ENCODE results near the gene LPP.
"Not testable (repeated sequence)": the region's sequence is repeated elsewhere in the genome, so short reads cannot be mapped to it uniquely, and the experiment has no call there.

Gene LPP

DNA sequence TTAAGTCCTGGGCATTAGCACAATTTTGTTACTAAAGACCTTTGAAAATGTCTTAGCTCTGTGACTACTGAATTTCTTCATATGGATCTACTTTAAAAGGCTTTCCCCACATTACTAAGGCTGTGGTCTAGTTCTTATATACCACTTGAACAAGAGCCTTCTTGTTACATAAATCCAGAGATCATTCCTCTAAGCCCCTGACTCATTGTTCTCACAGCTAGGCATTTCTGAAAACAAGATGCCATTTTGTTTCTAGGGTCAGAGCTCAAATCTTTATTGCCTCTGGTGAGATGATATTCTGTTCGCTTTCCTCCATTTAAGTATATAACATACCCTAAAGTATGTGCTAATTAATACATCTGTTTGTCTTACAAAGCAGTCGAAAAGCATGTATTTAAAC lies 29.8 kb upstream of the LPP start:
- no peak overlapping the region for H3K4me3 ChIP-seq (ENCODE audit: low read depth, low read length)
- no peak overlapping the region for H3K9ac ChIP-seq (ENCODE audit: low read depth, low read length)
- H3K27me3 ChIP-seq (ENCODE audit: control insufficient read depth, insufficient read depth, low read length): no peaks in the 10 kb centered on the region
- no peaks in the 10 kb centered on the region for H3K36me3 ChIP-seq (ENCODE audit: control insufficient read depth, insufficient read depth, low read length)
- H3K4me1 ChIP-seq (ENCODE audit: control insufficient read depth, insufficient read depth, low read length): peaks cover 19% of the 10 kb centered on the region
- H3K9me3 ChIP-seq (ENCODE audit: control insufficient read depth, insufficient read depth, low read length): no peaks in the 10 kb centered on the region
- H3K27ac ChIP-seq (ENCODE audit: low read depth, low read length): no peak overlapping the region

DNA sequence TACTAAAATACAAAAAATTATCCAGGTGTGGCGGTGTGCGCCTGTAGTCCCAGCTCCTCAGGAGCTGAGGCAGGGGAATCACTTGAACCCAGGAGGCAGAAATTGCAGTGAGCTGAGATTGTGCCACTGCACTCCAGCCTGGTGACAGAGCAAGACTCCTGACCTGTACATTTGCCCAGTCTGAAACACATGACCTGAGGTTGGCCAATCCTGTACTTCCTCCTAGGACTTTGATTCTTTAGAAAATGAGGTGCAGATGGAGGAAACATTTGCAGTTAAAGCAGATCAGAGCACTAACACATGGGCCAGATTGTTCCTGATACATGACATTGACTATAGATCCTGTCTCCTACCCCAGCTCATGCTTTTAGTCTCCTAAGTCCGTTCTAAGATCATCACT lies 28.9 kb upstream of the LPP start:
- no peaks in the 10 kb centered on the region for H3K36me3 ChIP-seq (ENCODE audit: control insufficient read depth, insufficient read depth, low read length)
- no peaks in the 10 kb centered on the region for H3K9me3 ChIP-seq (ENCODE audit: control insufficient read depth, insufficient read depth, low read length)
- H3K4me3 ChIP-seq (ENCODE audit: low read depth, low read length): no peak overlapping the region
- no peak overlapping the region for H3K27ac ChIP-seq (ENCODE audit: low read depth, low read length)
- H3K27me3 ChIP-seq (ENCODE audit: control insufficient read depth, insufficient read depth, low read length): no peaks in the 10 kb centered on the region
- H3K9ac ChIP-seq (ENCODE audit: low read depth, low read length): no peak overlapping the region
- peaks cover 11% of the 10 kb centered on the region for H3K4me1 ChIP-seq (ENCODE audit: control insufficient read depth, insufficient read depth, low read length)

GRCh38 chr3:188126276-188126675 lies 27.7 kb upstream of the LPP start:
- Histone ChIP-seq H3K4me1 (ENCODE audit: control insufficient read depth, insufficient read depth, low read length) (no peaks in the 10 kb centered on the region; the same call in 1 of the 2 replicates), H3K9me3 (ENCODE audit: control insufficient read depth, insufficient read depth, low read length) (no peaks in the 10 kb centered on the region), H3K27me3 (ENCODE audit: control insufficient read depth, insufficient read depth, low read length) (no peaks in the 10 kb centered on the region), H3K9ac (ENCODE audit: low read depth, low read length) (no peak overlapping the region), H3K36me3 (ENCODE audit: control insufficient read depth, insufficient read depth, low read length) (no peaks in the 10 kb centered on the region), H3K4me3 (ENCODE audit: low read depth, low read length) (no peak overlapping the region), H3K27ac (ENCODE audit: low read depth, low read length) (no peak overlapping the region)

GRCh38 chr3:188126934-188127333 lies 27.0 kb upstream of the LPP start:
- H3K9me3 ChIP-seq (ENCODE audit: control insufficient read depth, insufficient read depth, low read length): no peaks in the 10 kb centered on the region
- H3K4me3 ChIP-seq (ENCODE audit: low read depth, low read length): no peak overlapping the region
- H3K4me1 ChIP-seq (ENCODE audit: control insufficient read depth, insufficient read depth, low read length): no peaks in the 10 kb centered on the region; the same call in 1 of the 2 replicates
- H3K27me3 ChIP-seq (ENCODE audit: control insufficient read depth, insufficient read depth, low read length): no peaks in the 10 kb centered on the region
- H3K36me3 ChIP-seq (ENCODE audit: control insufficient read depth, insufficient read depth, low read length): no peaks in the 10 kb centered on the region
- H3K9ac ChIP-seq (ENCODE audit: low read depth, low read length): no peak overlapping the region
- no peak overlapping the region for H3K27ac ChIP-seq (ENCODE audit: low read depth, low read length)

DNA sequence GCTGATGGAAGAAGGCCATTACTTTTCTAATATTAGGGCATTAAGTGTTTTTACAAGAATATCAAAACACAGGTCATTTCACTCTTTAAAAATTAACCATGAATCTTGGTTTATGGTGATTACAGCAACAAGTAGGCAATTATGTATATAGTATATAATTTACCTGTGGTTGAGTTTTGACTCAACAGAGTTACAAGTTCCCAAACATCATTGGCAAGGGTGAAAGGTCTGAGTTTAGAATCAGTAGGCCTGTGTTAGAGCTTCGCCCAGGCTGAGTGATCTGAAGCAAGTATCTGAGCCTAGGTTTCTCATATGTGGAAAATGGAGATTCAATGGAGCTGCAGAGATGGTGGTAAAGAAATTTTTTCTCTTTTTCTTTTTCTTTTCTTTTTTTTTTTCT lies 25.1 kb upstream of the LPP start:
- Histone ChIP-seq H3K27me3 (ENCODE audit: control insufficient read depth, insufficient read depth, low read length) (no peaks in the 10 kb centered on the region), H3K9ac (ENCODE audit: low read depth, low read length) (no peak overlapping the region), H3K4me3 (ENCODE audit: low read depth, low read length) (no peak overlapping the region), H3K9me3 (ENCODE audit: control insufficient read depth, insufficient read depth, low read length) (no peaks in the 10 kb centered on the region), H3K4me1 (ENCODE audit: control insufficient read depth, insufficient read depth, low read length) (no peaks in the 10 kb centered on the region; the same call in 1 of the 2 replicates), H3K27ac (ENCODE audit: low read depth, low read length) (no peak overlapping the region), H3K36me3 (ENCODE audit: control insufficient read depth, insufficient read depth, low read length) (no peaks in the 10 kb centered on the region)

DNA sequence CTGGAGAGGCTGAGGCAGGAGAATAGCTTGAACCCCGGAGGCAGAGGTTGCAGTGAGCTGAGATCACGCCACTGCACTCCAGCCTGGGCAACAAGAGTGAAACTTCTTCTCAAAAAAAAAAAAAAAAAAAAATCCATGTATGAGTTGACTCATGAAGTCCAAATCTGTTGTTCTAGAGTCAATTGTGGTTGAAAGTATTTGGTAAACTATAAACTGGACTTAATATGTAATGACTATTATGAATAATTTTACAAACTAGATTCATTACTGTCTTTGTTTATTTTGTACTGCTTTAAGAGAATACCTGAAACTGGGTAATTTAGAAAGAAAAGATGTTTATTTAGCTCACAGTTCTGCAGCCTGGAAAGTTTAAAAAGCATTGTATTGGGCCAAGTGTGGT lies 22.9 kb upstream of the LPP start:
- H3K36me3 ChIP-seq (ENCODE audit: control insufficient read depth, insufficient read depth, low read length); H3K27ac ChIP-seq (ENCODE audit: low read depth, low read length): not testable (repeated sequence)

GRCh38 chr3:188133219-188133618 lies 20.7 kb upstream of the LPP start:
- Histone ChIP-seq H3K27me3 (ENCODE audit: control insufficient read depth, insufficient read depth, low read length) (no peaks in the 10 kb centered on the region), H3K9me3 (ENCODE audit: control insufficient read depth, insufficient read depth, low read length) (no peaks in the 10 kb centered on the region), H3K4me1 (ENCODE audit: control insufficient read depth, insufficient read depth, low read length) (no peaks in the 10 kb centered on the region), H3K9ac (ENCODE audit: low read depth, low read length) (no peak overlapping the region), H3K4me3 (ENCODE audit: low read depth, low read length) (no peak overlapping the region), H3K36me3 (ENCODE audit: control insufficient read depth, insufficient read depth, low read length) (no peaks in the 10 kb centered on the region), H3K27ac (ENCODE audit: low read depth, low read length) (no peak overlapping the region)

More for the DNA sequence above, 22.9 kb upstream of the LPP start:
- not testable (repeated sequence) for H3K4me3 ChIP-seq (ENCODE audit: low read depth, low read length); H3K9me3 ChIP-seq (ENCODE audit: control insufficient read depth, insufficient read depth, low read length); H3K4me1 ChIP-seq (ENCODE audit: control insufficient read depth, insufficient read depth, low read length); H3K27me3 ChIP-seq (ENCODE audit: control insufficient read depth, insufficient read depth, low read length); H3K9ac ChIP-seq (ENCODE audit: low read depth, low read length)

DNA sequence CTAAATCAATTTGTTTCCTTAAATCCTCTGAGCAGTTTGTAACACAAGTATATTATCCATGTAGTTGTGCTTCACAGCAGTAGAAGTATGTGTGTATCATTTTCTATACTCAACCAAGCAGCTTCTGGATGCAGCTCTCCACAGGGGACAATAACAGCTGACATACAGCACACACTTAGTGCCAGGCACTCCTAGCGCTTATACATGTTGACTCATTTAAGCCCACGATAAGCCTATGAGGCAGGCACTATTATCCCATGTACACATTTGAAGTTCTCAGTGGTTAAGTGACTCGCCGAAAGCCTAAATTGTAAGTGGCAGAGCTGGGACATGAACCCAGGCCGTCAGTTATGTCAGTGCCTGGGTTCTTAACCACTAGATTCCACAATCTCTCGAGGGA lies 20.3 kb upstream of the LPP start:
- no peaks in the 10 kb centered on the region for H3K9me3 ChIP-seq (ENCODE audit: control insufficient read depth, insufficient read depth, low read length)
- H3K27me3 ChIP-seq (ENCODE audit: control insufficient read depth, insufficient read depth, low read length): no peaks in the 10 kb centered on the region
- H3K36me3 ChIP-seq (ENCODE audit: control insufficient read depth, insufficient read depth, low read length): no peaks in the 10 kb centered on the region
- no peak overlapping the region for H3K27ac ChIP-seq (ENCODE audit: low read depth, low read length)
- H3K9ac ChIP-seq (ENCODE audit: low read depth, low read length): no peak overlapping the region
- H3K4me3 ChIP-seq (ENCODE audit: low read depth, low read length): no peak overlapping the region
- no peaks in the 10 kb centered on the region for H3K4me1 ChIP-seq (ENCODE audit: control insufficient read depth, insufficient read depth, low read length)

DNA sequence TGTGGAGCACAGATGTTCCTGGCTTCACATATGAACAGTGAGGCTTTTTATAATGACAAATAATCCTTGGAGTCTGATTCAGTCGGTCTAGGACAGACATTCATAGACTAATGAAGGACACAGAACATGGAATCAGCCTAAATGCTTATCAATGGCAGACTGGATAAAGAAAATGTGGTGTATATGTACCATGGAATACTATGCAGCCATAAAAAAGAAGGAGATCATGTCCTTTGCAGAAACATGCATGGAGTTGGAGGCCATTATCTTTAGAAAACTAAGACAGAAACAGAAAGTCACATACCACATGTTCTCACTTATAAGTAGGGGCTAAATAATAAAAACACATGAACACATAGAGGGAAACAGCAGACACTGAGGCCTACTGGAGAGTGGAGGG lies 19.9 kb upstream of the LPP start:
- Histone ChIP-seq H3K36me3 (ENCODE audit: control insufficient read depth, insufficient read depth, low read length) (no peaks in the 10 kb centered on the region), H3K27me3 (ENCODE audit: control insufficient read depth, insufficient read depth, low read length) (no peaks in the 10 kb centered on the region), H3K4me3 (ENCODE audit: low read depth, low read length) (no peak overlapping the region), H3K9ac (ENCODE audit: low read depth, low read length) (no peak overlapping the region), H3K27ac (ENCODE audit: low read depth, low read length) (no peak overlapping the region), H3K9me3 (ENCODE audit: control insufficient read depth, insufficient read depth, low read length) (no peaks in the 10 kb centered on the region), H3K4me1 (ENCODE audit: control insufficient read depth, insufficient read depth, low read length) (no peaks in the 10 kb centered on the region)

DNA sequence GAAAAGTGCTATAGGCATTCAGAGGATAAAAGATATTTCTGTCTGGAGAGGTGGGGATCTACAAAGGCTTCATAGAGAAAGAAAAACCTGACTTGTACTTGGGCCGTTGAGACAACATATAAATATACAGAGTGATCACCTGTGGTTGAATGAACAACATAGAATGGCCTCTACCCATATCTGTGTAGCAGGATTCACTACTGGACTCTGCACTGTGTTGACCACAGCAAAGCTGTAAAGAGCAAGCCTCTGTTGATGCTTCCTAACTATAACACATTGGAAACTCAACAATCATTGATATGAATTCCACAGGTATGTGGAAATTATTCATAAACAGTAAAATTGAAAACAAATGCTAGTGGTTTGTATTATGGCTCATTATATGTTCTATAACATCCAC lies 19.1 kb upstream of the LPP start:
- Histone ChIP-seq H3K27ac (ENCODE audit: low read depth, low read length) (no peak overlapping the region), H3K9ac (ENCODE audit: low read depth, low read length) (no peak overlapping the region), H3K27me3 (ENCODE audit: control insufficient read depth, insufficient read depth, low read length) (no peaks in the 10 kb centered on the region), H3K9me3 (ENCODE audit: control insufficient read depth, insufficient read depth, low read length) (no peaks in the 10 kb centered on the region), H3K36me3 (ENCODE audit: control insufficient read depth, insufficient read depth, low read length) (no peaks in the 10 kb centered on the region), H3K4me1 (ENCODE audit: control insufficient read depth, insufficient read depth, low read length) (no peaks in the 10 kb centered on the region), H3K4me3 (ENCODE audit: low read depth, low read length) (no peak overlapping the region)

DNA sequence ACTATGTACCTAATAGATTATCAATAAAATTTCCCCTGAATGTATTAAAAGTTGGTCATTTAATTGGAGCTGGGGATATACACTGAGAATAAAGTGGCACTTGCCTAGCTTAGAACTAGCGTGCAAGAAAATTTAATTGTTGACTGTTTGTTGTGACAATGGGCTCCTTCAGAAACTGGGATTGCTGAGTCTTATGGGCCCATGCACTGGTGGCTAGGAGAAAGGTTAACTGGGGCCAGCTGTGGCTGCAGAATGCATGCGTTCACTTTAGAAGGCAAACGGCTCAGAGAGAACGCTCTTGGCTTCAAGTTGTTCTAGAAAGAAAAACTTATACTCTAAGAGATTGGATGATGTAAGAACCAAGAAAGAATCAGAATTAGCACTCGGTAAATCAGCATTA lies 18.7 kb upstream of the LPP start:
- no peaks in the 10 kb centered on the region for H3K4me1 ChIP-seq (ENCODE audit: control insufficient read depth, insufficient read depth, low read length)
- H3K4me3 ChIP-seq (ENCODE audit: low read depth, low read length): no peak overlapping the region
- no peak overlapping the region for H3K9ac ChIP-seq (ENCODE audit: low read depth, low read length)

GRCh38 chr3:188137051-188137450 lies 16.9 kb upstream of the LPP start:
- no peak overlapping the region for H3K4me3 ChIP-seq (ENCODE audit: low read depth, low read length)
- H3K4me1 ChIP-seq (ENCODE audit: control insufficient read depth, insufficient read depth, low read length): peaks cover 1% of the 10 kb centered on the region; the same call in 1 of the 2 replicates
- H3K36me3 ChIP-seq (ENCODE audit: control insufficient read depth, insufficient read depth, low read length): no peaks in the 10 kb centered on the region
- H3K9me3 ChIP-seq (ENCODE audit: control insufficient read depth, insufficient read depth, low read length): no peaks in the 10 kb centered on the region
- no peak overlapping the region for H3K9ac ChIP-seq (ENCODE audit: low read depth, low read length)
- no peaks in the 10 kb centered on the region for H3K27me3 ChIP-seq (ENCODE audit: control insufficient read depth, insufficient read depth, low read length)
- H3K27ac ChIP-seq (ENCODE audit: low read depth, low read length): no peak overlapping the region

More for the DNA sequence above, 18.7 kb upstream of the LPP start:
- H3K9me3 ChIP-seq (ENCODE audit: control insufficient read depth, insufficient read depth, low read length): no peaks in the 10 kb centered on the region
- no peak overlapping the region for H3K27ac ChIP-seq (ENCODE audit: low read depth, low read length)
- H3K27me3 ChIP-seq (ENCODE audit: control insufficient read depth, insufficient read depth, low read length): no peaks in the 10 kb centered on the region
- H3K36me3 ChIP-seq (ENCODE audit: control insufficient read depth, insufficient read depth, low read length): no peaks in the 10 kb centered on the region
